A549 (cell line): Measurements from ENCODE around the gene MXD4. TPM values are rescaled to one million over a fixed set of nuclear protein-coding genes. Genes with fewer than 3 reads are reported as not detected.

ENCODE experiments used
- ATAC-seq, 2 experiments: fragments of 200-7000 bp in 1 of 2; fragments of >200 bp in 1 of 2; cut with Nextera tagmentation in 1 of 2; cut with Tn5 transposase in 1 of 2; 3 replicates each; pipeline versions ENCODE4 v1.8.0 to v1.9.1; 2018 to 2020; ENCODE audit warnings: mild to moderate bottlenecking in 1 of 2, moderate library complexity in 1 of 2
- CTCF ChIA-PET: fragments of 300-600 bp; sonication (Branson Sonifier 250); formaldehyde crosslinking; extraction: SDS; loops from one replicate; lab custom pipeline; 2021; ENCODE audit warnings: antibody characterized with exemption, inconsistent platforms; lab: Yijun Ruan, JAX
- POLR2A ChIA-PET: fragments of 350-600 bp; formaldehyde crosslinking; extraction: SDS; loops from one replicate; lab custom pipeline; 2021; ENCODE audit warnings: antibody characterized with exemption, inconsistent platforms; lab: Yijun Ruan, JAX
- DNase-seq, 2 experiments: peaks; one replicate each; pipeline versions ENCODE4 v3.0.0 to v3.0.0-alpha.2; 2011 to 2016; ENCODE audit warnings: low read depth in 1 of 2, low spot score in 1 of 2
- FAIRE-seq: peaks from 2 replicates; lab custom pipeline; 2011; peaks lifted over from hg19 to GRCh38; lab: Jason Lieb, UNC
- H3K27ac ChIP-seq, 2 experiments: fragments of >200 bp; sonication (Bioruptor Twin); formaldehyde crosslinking; 3 replicates each; pipeline ENCODE4 v1.5.1; 2016 to 2017
- H3K4me1 ChIP-seq: fragments of >200 bp; sonication (Bioruptor Twin); formaldehyde crosslinking; 3 replicates; pipeline ENCODE4 v1.6.1; 2016
- H3K4me2 ChIP-seq: fragments of >200 bp; sonication (Bioruptor Twin); formaldehyde crosslinking; 3 replicates; pipeline ENCODE4 v1.6.1; 2016
- H3K4me3 ChIP-seq: fragments of >200 bp; sonication (Bioruptor Twin); formaldehyde crosslinking; 3 replicates; pipeline ENCODE4 v1.5.1; 2016
- H3K9me3 ChIP-seq: fragments of >200 bp; sonication (Bioruptor Twin); formaldehyde crosslinking; 3 replicates; pipeline ENCODE4 v1.6.1; 2016
- BHLHE40 ChIP-seq: IDR thresholded peaks from 2 replicates; pipeline ENCODE4 v1.6.1; 2012; ENCODE audit warnings: low read depth, low read length, inconsistent platforms
- CHD2 ChIP-seq: fragments of 150-350 bp; IDR thresholded peaks from 2 replicates; pipeline ENCODE4 v1.6.1; 2014; ENCODE audit warnings: low read length; ENCODE audit not compliant: partially characterized antibody
- EHF ChIP-seq: fragments of 250-450 bp; sonication (Bioruptor Pico); IDR thresholded peaks from 2 replicates; pipeline ENCODE4 v1.5.0; 2020; ENCODE audit warnings: mild to moderate bottlenecking
- ELK1 ChIP-seq: fragments of 150-350 bp; IDR thresholded peaks from 2 replicates; pipeline ENCODE4 v1.6.1; 2014; ENCODE audit warnings: low read depth, mild to moderate bottlenecking, low read length
- EP300 ChIP-seq, 2 experiments: fragments of >200 bp; sonication (Bioruptor Twin); formaldehyde crosslinking; IDR thresholded peaks; 2 replicates in 1 of 2; 3 replicates in 1 of 2; pipeline ENCODE4 v1.6.1; 2016 to 2017
- ESRRA ChIP-seq: fragments of 150-350 bp; IDR thresholded peaks from 2 replicates; pipeline ENCODE4 v1.6.1; 2014; ENCODE audit warnings: mild to moderate bottlenecking, low read length, borderline replicate concordance
- FOSB ChIP-seq: fragments of 250-450 bp; sonication (Bioruptor Pico); IDR thresholded peaks from 2 replicates; pipeline ENCODE4 v1.5.0; 2020; ENCODE audit warnings: mild to moderate bottlenecking, moderate library complexity
- FOXS1 ChIP-seq: fragments of 250-450 bp; sonication (Bioruptor Pico); IDR thresholded peaks from 2 replicates; pipeline ENCODE4 v1.5.0; 2020; ENCODE audit warnings: mild to moderate bottlenecking, moderate library complexity
- HDAC2 ChIP-seq: fragments of 200-600 bp; sonication (generic); IDR thresholded peaks from 2 replicates; pipeline ENCODE4 v1.6.1; 2016
- HEYL ChIP-seq: fragments of 250-450 bp; sonication (Bioruptor Pico); IDR thresholded peaks from 2 replicates; pipeline ENCODE4 v1.8.0; 2021; ENCODE audit warnings: mild to moderate bottlenecking, moderate library complexity
- HMGXB4 ChIP-seq: fragments of 250-450 bp; sonication (Bioruptor Pico); IDR thresholded peaks from 2 replicates; pipeline ENCODE4 v1.5.0; 2021; ENCODE audit warnings: mild to moderate bottlenecking, moderate library complexity, borderline replicate concordance
- HOXA7 ChIP-seq: fragments of 250-450 bp; sonication (Bioruptor Pico); IDR thresholded peaks from 2 replicates; pipeline ENCODE4 v1.5.0; 2020; ENCODE audit warnings: mild to moderate bottlenecking, moderate library complexity
- HOXB5 ChIP-seq: fragments of 250-450 bp; sonication (Bioruptor Pico); IDR thresholded peaks from 2 replicates; pipeline ENCODE4 v1.5.0; 2020; ENCODE audit warnings: mild to moderate bottlenecking, moderate library complexity
- MAZ ChIP-seq: fragments of 150-350 bp; IDR thresholded peaks from 2 replicates; pipeline ENCODE4 v1.6.1; 2014; ENCODE audit warnings: antibody characterized with exemption, low read depth, low read length, borderline replicate concordance
- NR3C1 ChIP-seq: fragments of >200 bp; sonication (Bioruptor Twin); formaldehyde crosslinking; IDR thresholded peaks from 3 replicates; pipeline ENCODE4 v1.6.1; 2017
- PBX3 ChIP-seq: IDR thresholded peaks from 2 replicates; pipeline ENCODE4 v1.6.1; 2012
- RAD21 ChIP-seq, 2 experiments: fragments of >200 bp in 1 of 2; sonication (Bioruptor Twin) in 1 of 2; formaldehyde crosslinking in 1 of 2; IDR thresholded peaks in 1 of 2; conservative IDR thresholded peaks in 1 of 2; 2 replicates in 1 of 2; 3 replicates in 1 of 2; pipeline ENCODE4 v1.6.1; 2012 to 2018; ENCODE audit warnings: inconsistent platforms in 1 of 2
- RNF2 ChIP-seq: fragments of 200-600 bp; sonication (generic); IDR thresholded peaks from 2 replicates; pipeline ENCODE4 v1.6.1; 2016; ENCODE audit warnings: low read depth, mild to moderate bottlenecking, antibody characterized with exemption, moderate library complexity, borderline replicate concordance
- SMC3 ChIP-seq: fragments of >200 bp; sonication (Bioruptor Twin); formaldehyde crosslinking; IDR thresholded peaks from 3 replicates; pipeline ENCODE4 v1.6.1; 2018; ENCODE audit warnings: inconsistent platforms
- WGBS: methylation state at CpG from one replicate; pipeline ENCODE4 v1.1.6; 2017; ENCODE audit errors: missing lambda C conversion rate; 5-methylcytosine and 5-hydroxymethylcytosine counted together
- polyA plus RNA-seq, 4 experiments: library from polyadenylated mRNA; depleted of rRNA in 3 of 4; stranded (reverse); fragments of >200 nt; fragmentation: RNase III in 1 of 4; extraction: RNeasy Plus Mini Kit Qiagen cat#74134 plus additional on column Dnase treatment in 1 of 4; gene quantifications; 2 replicates in 3 of 4; 3 replicates in 1 of 4; pipeline ENCODE4 v1.2.3, GENCODE V29; 2011 to 2017

MXD4 gene
- polyA plus RNA-seq, 2 of the 4 experiments (the other 2 are of a cell fraction), result 10.8 to 18.5 TPM

GRCh38 chr4:2250357-2251072, 11.4 kb downstream of the MXD4 start:
- Histone ChIP-seq H3K27ac (no peak overlapping the region), H3K9me3 (no peaks in the 10 kb centered on the region), H3K4me1 (no peaks in the 10 kb centered on the region), H3K4me3 (no peak overlapping the region), H3K4me2 (no peak overlapping the region)
- CTCF ChIA-PET, result interaction anchor here (0.6 to 2.2 kb wide), 2 partner anchors 30 to 65 kb away, joined by 3 to 6 read pairs; no protein-coding TSS in a partner anchor
- DNase-seq (no peak), FAIRE-seq (no peak), ATAC-seq (no peak)
- WGBS, result 98% methylated on average over 17 of the region's 30 CpGs
- POLR2A ChIA-PET, result interaction anchor here (1.2 kb wide), 1 partner anchor 12 kb away, joined by 4 read pairs; the partner anchor contains the start of gene MXD4
- TF ChIP-seq ESRRA (no peak), EP300 (IDR thresholded peaks at IDR 0.05) (no peak), HOXB5 (CRISPR knock-in tag) (no peak), CHD2 (no peak), SMC3 (no peak), ELK1 (no peak), HMGXB4 (CRISPR knock-in tag) (no peak), BHLHE40 (no peak), FOXS1 (CRISPR knock-in tag) (no peak), EHF (CRISPR knock-in tag) (no peak), MAZ (no peak), PBX3 (no peak), FOSB (no peak)

DNA sequence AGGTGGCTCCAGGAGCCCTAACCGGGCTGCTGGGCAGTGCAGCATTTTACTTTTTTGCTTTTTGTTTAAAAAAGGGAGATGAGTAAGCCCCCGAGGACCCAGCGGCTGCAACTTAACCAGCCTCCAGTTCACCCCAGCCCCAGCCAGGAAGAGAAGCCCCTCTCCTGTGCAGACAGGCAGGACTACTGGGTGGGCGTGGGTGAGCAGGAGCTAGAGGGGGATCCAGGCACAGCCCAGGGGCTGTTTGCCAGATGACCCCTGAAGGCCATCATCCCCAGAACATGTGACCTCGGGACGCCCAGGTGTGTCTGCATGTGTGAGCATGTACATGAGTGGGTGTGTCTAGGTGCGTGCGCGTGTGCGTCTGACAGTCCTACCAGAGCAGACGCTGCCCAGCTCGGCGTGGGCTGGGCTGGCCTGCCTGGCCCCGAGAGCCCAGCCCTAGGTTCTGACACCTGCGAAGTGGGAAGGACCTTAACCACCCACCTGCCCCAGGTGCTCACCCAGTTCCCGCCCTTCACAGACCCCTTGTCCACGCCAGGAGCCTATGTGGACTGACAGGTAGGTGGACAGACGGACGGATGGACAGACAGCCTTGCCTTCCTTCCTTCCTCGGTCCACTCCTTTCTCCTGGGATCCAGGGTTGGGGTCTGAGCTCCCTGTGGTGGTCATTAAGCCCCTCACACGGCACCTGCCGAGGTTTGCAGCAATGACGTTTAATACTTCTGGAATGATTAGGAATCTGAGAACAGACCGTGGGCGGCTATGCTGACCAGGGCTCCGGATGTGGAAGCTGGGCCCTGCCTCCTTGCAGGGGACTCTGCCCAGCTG, 12.2 kb downstream of the MXD4 start:
- Histone ChIP-seq H3K27ac (no peak overlapping the region), H3K4me2 (no peak overlapping the region), H3K4me3 (no peak overlapping the region), H3K4me1 (no peaks in the 10 kb centered on the region), H3K9me3 (no peaks in the 10 kb centered on the region)
- DNase-seq (no peak), ATAC-seq (no peak)
- POLR2A ChIA-PET, result no interaction called here
- CTCF ChIA-PET, result interaction anchor here (0.6 to 2.2 kb wide), 2 partner anchors 29 to 66 kb away, joined by 3 to 6 read pairs; no protein-coding TSS in a partner anchor
- TF ChIP-seq CHD2 (no peak), RAD21 (conservative IDR thresholded peaks at IDR 0.05 in 1 of 2, IDR thresholded peaks at IDR 0.05 in 1 of 2) (no peak)
- TF ChIP-seq, all 56 proteins: peak for 0
- FAIRE-seq, result no peak
- WGBS, result 91% methylated on average over 10 of the region's 26 CpGs

DNA sequence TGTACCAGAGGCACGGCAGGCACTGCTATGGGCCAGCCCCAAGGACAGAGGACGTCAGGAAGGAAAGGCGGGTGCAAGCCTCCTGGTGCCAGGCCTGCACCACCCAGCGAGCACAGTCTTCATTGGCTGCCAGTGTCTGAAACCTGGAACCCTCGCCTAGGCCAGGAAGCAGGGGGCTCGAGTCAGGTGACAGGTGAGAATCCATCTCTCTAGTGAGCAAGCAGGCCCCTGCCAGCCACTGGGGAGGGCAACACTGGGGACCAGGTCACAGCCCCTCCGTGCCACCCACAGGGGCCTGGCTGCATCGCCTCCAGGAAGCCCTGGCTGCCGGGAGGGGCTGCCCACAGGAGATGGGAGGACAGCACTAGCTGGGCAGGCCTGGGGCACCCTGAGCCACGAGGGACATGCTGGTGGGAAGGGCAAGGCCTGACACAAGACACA, 13.1 kb downstream of the MXD4 start:
- Histone ChIP-seq H3K4me2 (no peak overlapping the region), H3K4me3 (no peak overlapping the region), H3K27ac (no peak overlapping the region), H3K9me3 (no peaks in the 10 kb centered on the region), H3K4me1 (no peaks in the 10 kb centered on the region)
- no peak for DNase-seq
- no peak for ATAC-seq
- 83% methylated on average over 6 of the region's 10 CpGs for WGBS
- ChIA-PET CTCF (interaction anchor here (2.2 kb wide), 1 partner anchor 28 kb away, joined by 6 read pairs; no protein-coding TSS in a partner anchor), POLR2A (no interaction called here)
- FAIRE-seq, result no peak
- no peak for TF ChIP-seq HOXA7 (CRISPR knock-in tag)
- no peak for TF ChIP-seq HDAC2
- TF ChIP-seq RAD21 (conservative IDR thresholded peaks at IDR 0.05 in 1 of 2, IDR thresholded peaks at IDR 0.05 in 1 of 2), result no peak
- TF ChIP-seq NR3C1, result no peak
- no peak for TF ChIP-seq EP300 (IDR thresholded peaks at IDR 0.05)
- TF ChIP-seq HEYL, result no peak
- no peak for TF ChIP-seq RNF2
